ENCODE measurements around the gene SLC26A8.

DNA sequence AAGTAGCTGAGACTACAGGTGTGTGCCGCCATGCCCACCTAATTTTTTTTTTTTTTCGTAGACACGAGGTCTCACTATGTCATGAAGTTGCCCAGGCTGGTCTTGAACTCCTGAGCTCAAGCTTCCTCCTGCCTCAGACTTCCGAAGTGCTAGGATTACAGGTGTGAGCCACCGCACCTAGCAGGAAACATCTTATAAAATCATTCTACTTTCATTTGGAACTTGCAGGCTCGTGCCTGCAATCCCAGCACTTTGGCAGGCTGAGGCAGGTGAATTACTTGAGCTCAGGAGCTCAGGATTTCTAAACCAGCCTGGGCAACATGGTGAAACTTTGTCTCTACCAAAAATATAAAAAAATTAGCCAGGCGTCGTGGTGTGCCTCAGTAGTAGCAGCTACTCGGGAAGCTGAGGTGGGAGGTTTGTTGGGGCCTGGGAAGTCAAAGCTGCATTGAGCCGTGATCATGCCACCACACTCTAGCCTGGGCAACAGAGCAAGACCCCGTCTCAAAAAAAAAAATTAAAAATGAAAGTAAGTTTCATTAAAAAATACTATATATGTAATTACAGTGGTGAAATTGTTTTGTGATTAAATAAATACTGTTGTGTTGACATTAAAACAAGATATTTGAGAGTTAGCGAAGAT lies 18.3 kb upstream of the SLC26A8 start:
- TF ChIP-seq TAF1 (CRISPR knock-in tag; IDR thresholded peaks at IDR 0.05) = no peak
- TF ChIP-seq ZBTB3 (CRISPR knock-in tag; IDR thresholded peaks at IDR 0.05; ENCODE audit: borderline replicate concordance, low read depth) = no peak
- TF ChIP-seq CHD2 (IDR thresholded peaks at IDR 0.05; ENCODE audit: low read depth, low read length) = no peak
- no peak for TF ChIP-seq U2AF2 (IDR thresholded peaks at IDR 0.05; ENCODE audit: low read depth, low read length)
- no peak for TF ChIP-seq SMARCC2 (IDR thresholded peaks at IDR 0.05)
